ENCODE data around the gene UBE2J2. TPM values are rescaled to one million over a fixed set of nuclear protein-coding genes. Genes with fewer than 3 reads are reported as not detected.

The UBE2J2 gene
- total RNA-seq, 1 experiment from 2014 or later = 49.6 TPM

DNA sequence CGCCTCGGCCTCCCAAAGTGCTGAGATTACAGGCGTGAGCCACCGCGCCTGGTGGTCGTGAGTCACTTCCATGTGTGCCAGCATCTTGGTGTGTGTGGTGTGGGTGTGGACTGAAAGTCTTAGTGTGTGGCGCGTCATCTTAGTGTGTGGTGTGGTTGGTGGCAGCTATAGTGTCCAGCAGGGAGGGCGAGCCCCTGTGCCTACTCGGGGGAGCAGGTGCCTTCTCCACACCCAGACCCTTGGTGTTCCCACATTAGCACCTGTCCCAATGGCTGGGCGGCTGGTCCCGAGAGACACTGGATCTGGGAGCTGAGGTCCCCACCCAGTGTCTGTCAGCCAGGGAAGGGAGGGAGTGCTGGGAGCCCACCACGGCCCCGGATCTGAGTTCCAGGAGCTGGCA lies 9.3 kb upstream of the UBE2J2 start:
- DNase-seq (ENCODE audit: extremely low read depth, low read depth) = no peak

DNA sequence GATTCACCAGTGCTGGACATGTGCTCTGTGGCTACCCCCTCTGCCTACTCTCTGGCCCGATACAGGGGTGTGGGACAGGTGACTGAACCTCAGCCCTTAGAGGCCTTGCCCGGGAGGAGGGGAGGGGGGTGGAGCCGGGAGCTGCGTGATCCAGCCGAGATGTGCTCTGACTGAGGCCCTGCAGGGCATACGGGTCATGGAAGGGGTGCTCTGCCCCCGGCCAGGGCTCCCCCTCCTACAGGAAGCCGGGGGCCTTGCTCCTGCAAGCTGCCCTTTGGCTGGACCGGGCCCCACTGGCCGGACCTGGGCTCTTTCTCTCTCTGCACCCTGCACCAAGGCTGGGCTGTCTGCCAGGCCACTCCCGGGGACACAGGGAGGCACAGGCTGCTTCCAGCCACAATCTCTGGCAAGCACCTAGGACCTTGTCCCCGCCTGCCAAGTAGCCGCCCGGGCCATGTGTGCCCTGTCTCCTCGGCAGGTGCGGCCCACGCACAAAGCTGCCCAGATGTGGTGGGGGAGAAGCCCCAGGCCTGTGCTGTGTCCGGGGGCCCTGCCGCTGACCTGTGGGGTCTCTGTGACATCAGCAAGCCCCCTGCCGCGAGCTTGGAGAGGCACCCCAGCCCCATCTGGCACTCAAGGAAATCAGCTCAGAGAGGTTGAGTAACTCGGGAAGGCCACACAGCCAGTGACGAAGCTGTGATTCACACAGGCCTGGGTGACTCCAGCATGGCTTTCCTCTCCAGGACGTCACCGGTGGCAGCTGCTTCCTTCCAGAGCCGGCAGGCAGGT lies 8.1 kb upstream of the UBE2J2 start:
- no peak for DNase-seq (ENCODE audit: extremely low read depth, low read depth)

DNA sequence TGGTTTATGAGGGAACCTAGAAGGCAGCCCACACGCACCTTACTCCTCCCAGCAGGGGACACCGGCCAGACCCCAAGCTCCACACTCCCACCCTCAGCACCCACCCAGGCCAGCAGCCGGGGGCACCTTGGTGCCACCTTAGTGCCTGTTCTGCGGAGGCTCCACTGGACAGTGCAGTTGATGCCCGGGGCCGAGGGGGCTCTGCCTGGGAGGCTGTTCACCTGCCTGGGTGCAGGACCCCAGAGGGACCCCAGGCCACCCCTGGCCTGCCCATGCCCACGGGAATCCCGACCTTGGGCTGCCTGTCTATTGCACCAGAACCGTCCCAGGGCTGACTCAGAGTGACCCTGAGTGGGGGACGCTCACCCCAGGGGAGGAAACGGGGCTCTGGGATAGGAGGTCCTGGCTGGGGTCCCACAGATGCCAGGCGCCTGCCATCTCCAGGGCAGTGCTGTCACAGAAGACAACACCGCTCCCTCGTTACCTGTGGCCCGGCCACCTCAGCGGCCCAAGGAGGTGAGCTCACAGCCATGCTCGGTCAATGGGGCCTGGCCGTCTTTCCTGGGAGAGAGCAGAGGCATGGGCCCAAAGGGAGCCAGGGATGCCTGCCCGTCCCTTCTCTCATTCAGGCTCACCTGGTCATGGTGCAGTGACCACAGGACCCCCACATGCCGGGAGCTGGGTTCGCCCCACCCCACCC lies 7.3 kb upstream of the UBE2J2 start:
- no peak for DNase-seq (ENCODE audit: extremely low read depth, low read depth)

DNA sequence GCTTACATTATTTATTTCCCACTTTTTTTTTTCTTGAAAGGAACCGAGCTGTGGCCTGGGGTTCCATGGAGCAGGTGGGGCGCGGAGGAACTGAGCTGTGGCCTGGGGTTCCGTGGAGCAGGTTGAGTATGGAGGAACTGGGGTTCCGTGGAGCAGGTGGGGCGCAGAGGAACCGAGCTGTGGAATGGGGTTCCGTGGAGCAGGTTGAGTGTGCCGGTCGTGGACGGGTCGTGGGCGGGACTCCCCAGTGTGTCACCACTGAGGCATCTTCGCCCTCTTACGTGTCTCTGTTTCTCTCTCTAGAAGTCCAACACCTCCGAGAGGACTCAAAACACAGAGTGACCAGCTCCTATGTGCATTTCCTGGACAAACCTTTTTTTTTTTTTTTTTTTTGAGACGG lies 5.4 kb upstream of the UBE2J2 start:
- DNase-seq (ENCODE audit: extremely low read depth, low read depth) = no peak

DNA sequence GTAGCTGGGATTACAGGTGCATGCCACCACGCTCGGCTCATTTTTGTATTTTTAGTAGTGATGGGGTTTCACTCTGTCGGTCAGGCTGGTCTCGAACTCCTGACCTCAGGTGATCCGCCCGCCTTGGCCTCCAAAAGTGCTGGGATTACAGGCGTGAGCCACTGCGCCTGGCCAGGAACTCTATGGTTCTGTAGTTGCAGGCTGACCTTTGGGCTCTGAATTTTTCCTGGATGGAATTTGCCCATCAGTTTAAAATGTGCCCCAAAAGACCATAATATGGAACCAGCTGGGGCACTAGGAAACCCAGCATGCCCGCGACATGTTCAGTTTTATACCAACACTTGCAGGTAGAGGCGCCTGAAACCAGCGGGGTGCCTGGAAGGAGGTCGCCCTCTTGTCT lies 5.0 kb upstream of the UBE2J2 start:
- DNase-seq (ENCODE audit: extremely low read depth, low read depth) = no peak

DNA sequence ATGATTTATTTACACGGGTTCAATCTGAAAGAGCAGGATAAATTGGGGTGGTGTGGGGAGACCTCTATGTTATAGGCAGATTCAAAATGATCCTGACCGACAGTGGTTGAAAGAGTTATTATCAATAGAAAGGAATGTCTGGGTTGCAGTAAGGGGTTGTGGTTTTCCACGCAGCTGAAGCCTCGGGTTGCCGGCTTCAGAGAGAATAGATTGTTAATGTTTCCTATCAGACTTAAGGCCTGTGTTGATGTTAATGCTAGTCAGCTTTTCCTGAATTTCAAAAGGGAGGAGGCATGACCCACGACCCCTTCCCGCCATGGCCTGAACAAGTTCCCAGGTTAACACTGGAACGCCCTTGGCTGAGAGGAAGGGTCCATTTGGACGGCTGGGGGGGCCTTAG lies 2.2 kb upstream of the UBE2J2 start:
- DNase-seq (ENCODE audit: extremely low read depth, low read depth) = no peak

DNA sequence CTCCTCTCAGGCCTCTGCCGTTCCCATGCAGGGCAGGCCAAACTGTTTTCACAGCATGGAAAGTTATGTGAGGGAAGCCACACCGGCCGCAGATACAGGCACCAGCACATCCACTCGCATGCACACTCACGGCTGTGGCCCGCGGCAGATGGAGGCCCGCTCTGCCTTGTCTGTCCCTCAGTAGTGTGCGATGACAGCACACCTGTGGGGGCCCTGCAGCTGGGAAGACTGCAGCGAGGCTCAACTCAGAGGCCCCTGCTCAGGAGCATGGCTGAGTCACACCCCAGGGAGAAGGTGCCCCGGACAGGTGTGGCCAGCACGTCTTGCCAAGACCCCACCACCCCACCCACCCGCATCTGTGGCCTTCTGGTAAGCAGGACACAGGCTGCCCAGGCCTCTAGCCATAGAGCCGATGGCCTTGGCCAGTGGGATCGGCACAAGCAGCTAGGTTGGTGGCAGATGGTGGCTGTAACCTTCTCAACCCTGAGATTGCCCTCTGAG lies 1.3 kb upstream of the UBE2J2 start:
- DNase-seq (ENCODE audit: extremely low read depth, low read depth) = no peak

DNA sequence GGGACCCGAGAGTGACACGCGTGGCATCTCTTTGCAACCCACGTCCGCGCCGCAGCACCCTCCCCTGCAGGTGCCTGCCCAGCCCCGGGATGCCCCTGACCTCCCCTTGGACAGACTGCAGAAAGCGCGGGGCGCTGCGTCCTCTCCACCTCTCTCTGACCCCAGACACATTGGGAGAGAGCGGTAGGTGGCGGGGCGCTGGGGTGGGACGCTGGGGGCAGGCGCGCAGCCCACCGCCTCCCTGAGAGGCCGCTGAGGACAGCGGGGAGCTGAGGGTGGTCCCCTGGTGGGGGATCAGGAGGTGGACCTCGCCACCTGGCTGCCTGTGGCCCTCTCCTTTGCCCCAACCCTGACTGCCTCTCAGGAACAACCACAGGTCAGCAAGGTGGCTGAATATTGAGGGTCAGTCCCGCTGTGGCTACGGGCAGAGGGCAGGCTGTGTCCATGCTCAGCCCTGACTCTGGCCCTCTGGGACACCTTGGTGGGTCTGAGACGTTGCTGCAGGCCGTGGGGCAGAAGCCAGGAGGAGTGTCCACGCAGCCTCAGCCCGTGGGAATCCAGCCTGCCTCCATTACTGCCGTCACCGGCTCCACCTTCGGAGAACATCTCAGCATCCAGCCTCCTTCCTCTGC lies 761 bp upstream of the UBE2J2 start:
- no peak for DNase-seq (ENCODE audit: extremely low read depth, low read depth)

DNA sequence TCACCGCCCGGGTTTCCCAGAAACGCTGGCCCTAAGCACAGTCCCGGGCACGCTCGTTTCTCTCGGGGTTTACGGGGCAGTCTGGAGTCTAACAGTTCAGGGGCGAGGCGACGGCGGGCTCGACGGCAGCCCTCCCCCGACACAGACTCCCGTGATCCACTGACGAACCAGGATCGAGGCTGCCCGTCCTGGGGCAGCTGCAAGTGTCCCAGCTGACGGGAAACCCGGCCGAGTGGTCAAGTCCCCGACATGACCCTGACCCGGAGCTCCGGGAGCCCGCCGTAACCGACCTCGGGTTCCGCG lies 494 bp downstream of the UBE2J2 start:
- DNase-seq (ENCODE audit: extremely low read depth, low read depth) = no peak

DNA sequence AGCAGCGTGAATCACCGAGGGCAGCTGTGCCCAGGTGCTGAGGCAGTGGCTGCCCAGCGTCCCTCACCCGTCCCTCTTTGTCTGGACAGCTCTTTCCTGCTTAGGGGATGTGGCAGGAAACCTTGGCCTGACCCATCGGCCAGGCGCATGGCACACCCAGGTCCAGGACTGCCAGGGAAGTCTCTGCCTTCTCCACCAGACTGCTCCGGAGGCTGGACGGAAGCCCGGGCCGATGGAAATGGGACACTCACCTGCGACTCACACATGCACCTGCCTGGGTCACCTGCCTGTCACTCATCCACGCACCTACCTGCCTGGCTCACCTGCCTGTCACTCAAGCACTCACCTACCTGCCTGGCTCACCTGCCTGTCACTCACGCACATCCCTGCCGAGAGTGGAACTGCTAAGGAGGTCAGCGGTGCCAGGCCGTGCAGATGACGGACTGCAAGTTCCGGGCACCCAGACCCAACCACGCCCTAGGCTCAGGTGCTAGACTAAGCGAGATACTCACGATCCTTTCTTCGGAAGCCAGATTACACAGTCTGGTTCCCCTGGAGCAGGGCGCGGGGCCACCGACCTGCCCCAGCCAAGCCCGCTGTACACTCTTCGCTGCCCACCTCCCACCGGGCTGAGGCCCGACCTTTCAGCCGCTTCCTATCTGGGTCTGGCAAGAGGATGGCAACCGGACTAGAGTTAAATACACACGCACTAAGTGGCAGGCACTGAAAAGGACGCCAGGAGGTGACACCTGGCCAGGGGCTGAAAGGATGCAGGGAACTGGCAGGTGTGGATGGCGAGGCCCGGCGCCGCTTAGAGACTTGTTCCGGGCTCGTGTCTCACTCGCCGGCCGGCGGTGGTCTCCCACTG lies 1.1 kb downstream of the UBE2J2 start:
- DNase-seq (ENCODE audit: extremely low read depth, low read depth) = no peak

DNA sequence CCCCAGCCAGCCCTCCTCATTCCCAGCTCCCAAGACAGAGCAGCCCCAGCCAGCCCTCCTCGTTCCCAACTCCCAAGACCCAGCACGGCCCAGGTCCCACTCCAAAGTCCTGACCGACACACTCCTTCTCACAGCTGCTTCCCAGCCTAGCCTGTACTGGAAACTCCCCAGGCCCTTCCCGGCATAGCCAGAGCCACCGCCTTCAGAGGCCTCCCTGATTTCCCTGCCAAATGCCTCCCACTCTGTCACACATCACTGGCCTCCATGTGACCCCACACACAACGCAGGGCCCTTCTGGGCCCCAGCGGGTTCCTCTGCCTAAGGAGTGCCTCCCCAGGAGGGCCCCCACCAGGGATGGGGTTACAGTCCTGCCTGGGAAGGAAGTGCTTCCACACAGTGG lies 2.8 kb downstream of the UBE2J2 start:
- DNase-seq (ENCODE audit: extremely low read depth, low read depth) = no peak

DNA sequence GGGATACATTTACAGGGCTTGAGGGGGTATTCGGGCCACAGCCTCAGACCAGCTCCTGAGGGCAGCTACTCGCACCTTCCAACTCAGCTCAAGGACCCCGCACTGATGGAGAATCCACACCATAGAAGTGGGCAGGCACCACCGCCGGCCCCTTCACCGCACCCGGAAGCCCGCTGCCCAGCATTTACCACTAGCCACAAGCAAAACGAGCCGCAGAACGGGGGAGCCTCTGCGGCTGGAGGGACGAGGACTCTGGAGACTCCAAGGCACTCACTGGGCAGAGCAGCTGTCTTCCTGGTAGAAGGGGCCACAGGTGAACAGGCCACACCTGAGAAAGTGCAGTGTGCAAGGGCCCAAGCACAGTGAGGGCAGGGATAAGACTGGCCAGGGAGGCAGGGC lies 5.4 kb downstream of the UBE2J2 start:
- no peak for DNase-seq (ENCODE audit: extremely low read depth, low read depth)

DNA sequence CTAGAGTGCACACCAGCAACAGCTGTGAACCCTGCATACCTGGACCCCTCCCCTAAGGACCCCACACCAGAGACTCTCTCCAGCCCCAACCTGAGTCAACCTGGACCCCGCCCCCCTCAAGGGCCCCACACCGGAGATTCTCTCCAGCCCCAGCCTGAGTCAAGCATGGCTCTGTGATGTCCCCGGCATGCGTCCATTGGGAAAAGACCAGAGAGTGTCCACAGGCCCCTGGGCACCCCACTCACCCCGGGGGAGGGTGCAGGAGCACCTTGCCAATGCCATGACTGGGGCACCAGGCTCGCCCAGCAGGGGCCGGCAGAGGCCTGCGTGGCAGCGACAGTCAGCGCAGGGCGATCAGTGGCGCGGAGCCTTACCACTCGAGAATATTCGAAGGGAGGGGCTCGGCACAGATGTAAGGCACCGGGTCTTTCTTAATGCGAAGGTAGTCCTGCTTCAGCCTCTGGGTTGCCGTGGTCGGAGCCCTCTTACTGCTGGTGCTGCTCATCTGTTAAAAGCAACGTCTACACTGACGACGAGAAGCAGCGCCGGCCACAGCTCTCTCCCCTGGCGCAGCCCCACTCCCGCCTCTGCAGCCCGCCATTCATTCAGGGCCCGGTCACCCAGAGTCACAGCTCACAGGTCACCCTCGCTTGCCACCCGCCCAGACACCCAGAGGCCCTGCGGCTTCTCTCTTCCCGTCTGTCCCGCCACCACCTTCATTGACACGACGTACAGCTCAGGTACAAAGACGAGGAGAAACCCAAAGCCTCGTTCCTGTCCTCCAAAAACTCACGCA lies 6.0 kb downstream of the UBE2J2 start:
- no peak for DNase-seq (ENCODE audit: extremely low read depth, low read depth)

DNA sequence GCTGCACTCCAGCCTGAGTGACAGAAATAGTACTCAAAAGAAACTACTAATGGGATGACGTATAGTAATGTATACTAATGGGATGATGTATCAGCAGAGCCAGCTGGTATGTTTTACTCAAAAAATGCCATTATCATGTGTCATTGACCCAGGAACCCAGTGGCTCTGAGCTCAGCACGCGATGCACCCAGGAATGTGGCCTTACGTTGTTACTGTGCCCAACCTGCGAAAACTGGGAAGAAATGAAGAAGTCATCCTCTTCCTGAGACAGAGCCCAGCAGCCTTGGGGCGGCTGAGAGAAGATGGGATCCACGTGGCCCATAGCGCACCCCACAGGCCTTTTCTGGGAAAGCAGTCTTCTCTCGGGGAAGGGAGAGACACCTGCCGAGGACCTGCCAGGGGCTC lies 8.8 kb downstream of the UBE2J2 start:
- DNase-seq (ENCODE audit: extremely low read depth, low read depth) = no peak

DNA sequence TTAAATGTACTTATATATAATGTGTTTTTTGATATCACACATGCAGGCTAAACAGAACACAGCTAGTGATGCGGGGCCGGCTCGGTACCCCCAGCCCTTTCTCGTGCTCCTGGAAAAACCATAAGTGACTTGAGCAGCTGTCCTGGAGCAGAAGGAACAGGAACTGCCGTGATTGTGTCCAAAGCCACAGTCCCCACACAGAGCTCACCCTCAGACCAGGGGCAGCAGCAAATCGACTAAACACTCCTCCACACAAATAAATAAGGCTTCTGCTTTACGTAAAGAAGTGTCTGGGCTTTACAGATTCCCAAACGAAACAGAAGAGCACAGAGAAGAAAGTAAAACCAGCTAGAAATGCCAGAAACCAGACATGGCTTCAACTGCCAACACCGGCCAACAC lies 9.6 kb downstream of the UBE2J2 start:
- no peak for DNase-seq (ENCODE audit: extremely low read depth, low read depth)

DNA sequence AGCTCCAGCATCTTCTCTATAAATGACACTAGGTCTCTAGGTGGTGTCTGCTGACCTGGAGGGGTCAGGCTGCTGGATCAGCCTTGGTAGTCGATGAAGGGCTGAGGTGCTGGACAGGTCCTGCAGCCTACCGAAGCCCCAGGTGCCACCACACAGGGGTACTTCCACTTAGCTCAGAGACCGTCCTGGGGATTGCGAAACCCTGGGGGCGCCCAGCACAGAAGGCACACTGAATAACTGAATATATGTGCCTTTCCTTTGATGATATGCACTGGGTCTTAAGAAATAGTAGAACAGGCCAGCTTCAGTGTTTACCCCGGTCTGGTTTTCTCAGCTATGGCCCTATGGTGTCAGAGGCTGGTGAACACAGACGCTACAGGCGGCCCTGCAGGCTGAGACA lies 10.9 kb downstream of the UBE2J2 start:
- DNase-seq (ENCODE audit: extremely low read depth, low read depth) = no peak

DNA sequence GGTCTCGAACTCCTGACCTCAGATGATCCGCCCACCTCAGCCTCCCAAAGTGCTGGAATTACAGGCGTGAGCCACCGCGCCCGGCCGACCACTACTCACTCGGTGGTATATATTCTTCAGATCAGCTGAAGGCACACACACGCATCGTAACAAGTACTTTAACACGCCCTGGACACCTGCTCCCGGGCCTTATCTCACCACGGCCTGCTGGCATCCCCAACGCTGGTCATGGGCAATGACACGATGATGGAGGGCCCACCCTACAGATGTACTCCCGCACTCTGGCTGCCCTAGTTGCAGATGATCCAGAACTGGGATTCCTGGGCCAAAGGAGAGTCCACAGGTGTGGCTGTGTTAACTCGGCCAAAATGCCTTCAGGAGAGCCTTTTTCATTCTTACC lies 11.6 kb downstream of the UBE2J2 start:
- DNase-seq (ENCODE audit: extremely low read depth, low read depth) = no peak

DNA sequence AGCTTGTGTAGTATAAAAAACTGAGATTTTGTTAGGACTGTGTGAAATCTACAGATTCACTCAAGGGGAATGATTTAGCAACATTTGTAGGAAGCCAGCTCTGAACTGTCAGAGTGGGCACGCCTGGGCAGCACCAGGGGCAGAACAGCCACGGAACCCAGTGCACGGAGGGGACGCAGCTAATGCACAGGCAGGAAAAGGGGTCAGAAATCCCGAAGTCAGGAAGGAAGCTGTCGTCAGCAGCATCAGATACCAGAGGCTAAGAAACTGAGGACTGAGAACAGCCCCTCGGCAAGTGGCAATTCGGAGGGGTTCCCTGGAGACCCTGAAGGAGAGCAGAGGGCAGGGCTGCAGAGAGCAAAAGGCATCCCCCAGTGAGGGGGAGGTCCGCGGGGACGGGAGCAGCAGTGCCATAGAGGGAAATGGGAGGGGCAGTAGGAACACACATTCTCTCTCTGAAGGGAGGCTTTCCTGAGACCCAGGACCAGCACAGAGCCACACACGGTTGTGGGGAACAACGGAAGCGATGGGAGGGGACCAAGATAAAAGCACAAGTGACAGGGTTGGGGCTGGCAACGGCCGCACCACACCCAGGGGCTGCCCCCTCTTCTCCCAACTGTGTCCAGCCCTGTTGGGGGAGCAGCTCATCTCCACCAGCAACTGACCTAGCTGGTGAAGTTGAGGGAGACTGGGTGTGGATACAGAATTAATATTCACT lies 12.7 kb downstream of the UBE2J2 start:
- no peak for DNase-seq (ENCODE audit: extremely low read depth, low read depth)

DNA sequence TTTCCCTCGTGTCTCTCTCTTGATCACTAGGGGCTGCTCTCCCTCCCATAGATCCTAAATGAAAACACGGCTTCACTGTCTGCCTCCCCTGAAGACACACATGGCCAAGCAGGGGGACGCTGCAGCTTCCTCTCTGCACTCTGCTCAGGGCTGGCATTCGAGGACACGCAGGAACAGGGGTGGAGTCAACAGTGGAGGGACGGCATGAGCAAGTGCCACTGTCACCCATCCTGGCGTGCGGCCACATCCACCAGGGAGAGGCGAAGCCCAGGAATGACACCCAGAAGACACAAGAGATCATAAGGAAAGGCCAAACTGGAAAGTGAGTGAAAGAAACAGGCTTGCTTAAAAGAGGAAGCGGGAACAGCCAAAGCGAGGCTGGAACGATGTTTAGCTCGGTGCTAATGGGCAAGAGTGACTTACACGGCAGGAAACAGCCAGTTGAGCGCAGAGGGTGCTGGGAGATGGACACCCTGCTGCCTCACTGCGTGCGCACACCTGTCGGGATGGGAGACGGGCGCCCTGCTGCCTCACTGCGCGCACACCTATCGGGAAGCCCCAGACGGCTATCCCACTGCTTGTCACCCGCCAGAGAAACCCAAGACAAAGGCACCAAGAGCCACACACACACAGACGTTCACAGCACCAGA lies 13.6 kb downstream of the UBE2J2 start:
- no peak for DNase-seq (ENCODE audit: extremely low read depth, low read depth)
